ENCODE measurements around the gene GPR146. TPM values are rescaled to one million over a fixed set of nuclear protein-coding genes. Genes with fewer than 3 reads are reported as not detected.

GPR146 gene
- total RNA-seq, 4 donors from 2014 or later = 12.5 to 30.8 (median 25.5) TPM

GRCh38 chr7:1016577-1017531 lies 27.5 kb upstream of the GPR146 start:
- Histone ChIP-seq H3K4me1 (peaks cover 0 to 56% (median 31%) of the 10 kb centered on the region in 4 donors), H3K27ac (replicated peaks in 1 of 4) (no peak overlapping the region), H3K36me3 (peaks cover 0 to 47% (median 29%) of the 10 kb centered on the region in 4 donors), H3K27me3 (no peaks in the 10 kb centered on the region), H3K4me3 (no peak overlapping the region), H3K9me3 (no peaks in the 10 kb centered on the region)
- WGBS = 92% methylated on average over 25 of the region's 51 CpGs
- intact Hi-C loops (cut with DNase I) = no loop called here
- no peak for TF ChIP-seq CTCF (IDR thresholded peaks at IDR 0.05)
- no peak for TF ChIP-seq POLR2A (IDR thresholded peaks at IDR 0.05; ENCODE audit: low read depth)
- TF ChIP-seq EP300 (IDR thresholded peaks at IDR 0.05) = no peak
- no peak for TF ChIP-seq POLR2AphosphoS5 (IDR thresholded peaks at IDR 0.05)
- no peak for DNase-seq (ENCODE audit: extremely low spot score)

- TF ChIP-seq POLR2A (IDR thresholded peaks at IDR 0.05; ENCODE audit: low read depth) (no peak), CTCF (IDR thresholded peaks at IDR 0.05) (no peak), EP300 (IDR thresholded peaks at IDR 0.05) (no peak), POLR2AphosphoS5 (IDR thresholded peaks at IDR 0.05) (no peak)
Observed at GRCh38 chr7:1017586-1018333, 26.6 kb upstream of the GPR146 start.

GRCh38 chr7:1018334-1018695 lies 26.0 kb upstream of the GPR146 start:
- Histone ChIP-seq H3K4me1 (peaks cover 0 to 48% (median 23%) of the 10 kb centered on the region in 4 donors), H3K27ac (replicated peaks in 1 of 4) (no peak overlapping the region), H3K27me3 (no peaks in the 10 kb centered on the region), H3K9me3 (no peaks in the 10 kb centered on the region), H3K4me3 (no peak overlapping the region), H3K36me3 (peaks cover 0 to 59% (median 34%) of the 10 kb centered on the region in 4 donors)
- TF ChIP-seq CTCF (IDR thresholded peaks at IDR 0.05) = no peak
- TF ChIP-seq POLR2AphosphoS5 (IDR thresholded peaks at IDR 0.05) = no peak
- intact Hi-C loops (cut with DNase I) = no loop called here
- WGBS = 94% methylated on average over 10 of the region's 13 CpGs
- no peak for DNase-seq (ENCODE audit: extremely low spot score)

More at GRCh38 chr7:1017586-1018333, 26.6 kb upstream of the GPR146 start:
- H3K27me3 ChIP-seq = no peaks in the 10 kb centered on the region
- 88% methylated on average over 16 of the region's 34 CpGs for WGBS
- H3K27ac ChIP-seq (replicated peaks in 1 of 4) = no peak overlapping the region
- DNase-seq (ENCODE audit: extremely low spot score) = no peak
- intact Hi-C loops (cut with DNase I) = no loop called here
- H3K4me1 ChIP-seq = peaks cover 0 to 48% (median 25%) of the 10 kb centered on the region in 4 donors
- H3K4me3 ChIP-seq = no peak overlapping the region
- no peaks in the 10 kb centered on the region for H3K9me3 ChIP-seq
- H3K36me3 ChIP-seq = peaks cover 0 to 54% (median 32%) of the 10 kb centered on the region in 4 donors

- H3K36me3 ChIP-seq = peaks cover 0 to 59% (median 34%) of the 10 kb centered on the region in 4 donors
- no peaks in the 10 kb centered on the region for H3K27me3 ChIP-seq
- TF ChIP-seq CTCF (IDR thresholded peaks at IDR 0.05) = no peak
- TF ChIP-seq POLR2A (IDR thresholded peaks at IDR 0.05; ENCODE audit: low read depth) = no peak
- no peak for TF ChIP-seq POLR2AphosphoS5 (IDR thresholded peaks at IDR 0.05)
- no peak for TF ChIP-seq EP300 (IDR thresholded peaks at IDR 0.05)
- H3K4me3 ChIP-seq = no peak overlapping the region
- no peak for DNase-seq (ENCODE audit: extremely low spot score)
- H3K9me3 ChIP-seq = no peaks in the 10 kb centered on the region
- WGBS = 80% methylated on average over 12 of the region's 14 CpGs
- no peak overlapping the region for H3K27ac ChIP-seq (replicated peaks in 1 of 4)
- intact Hi-C loops (cut with DNase I) = no loop called here
- peaks cover 0 to 46% (median 16%) of the 10 kb centered on the region in 4 donors for H3K4me1 ChIP-seq
Observed at GRCh38 chr7:1019255-1019785, 25.0 kb upstream of the GPR146 start.

Data from esophagus muscularis mucosa (tissue), 4 donors.